B cell (primary cell): ENCODE data around the gene ZSWIM2.

Experiments used
- CTCF ChIP-seq: fragments of 200-600 bp; IDR thresholded peaks from one replicate; pipeline ENCODE4 v1.8.0; 2022; ENCODE audit warnings: antibody characterized with exemption, mild to moderate bottlenecking
- EZH2 ChIP-seq: IDR thresholded peaks from 2 replicates; pipeline ENCODE4 v1.6.1; 2012; ENCODE audit warnings: borderline replicate concordance, low read depth, mild to moderate bottlenecking, moderate library complexity, low read length; ENCODE audit not compliant: insufficient read depth, poor library complexity, severe bottlenecking

DNA sequence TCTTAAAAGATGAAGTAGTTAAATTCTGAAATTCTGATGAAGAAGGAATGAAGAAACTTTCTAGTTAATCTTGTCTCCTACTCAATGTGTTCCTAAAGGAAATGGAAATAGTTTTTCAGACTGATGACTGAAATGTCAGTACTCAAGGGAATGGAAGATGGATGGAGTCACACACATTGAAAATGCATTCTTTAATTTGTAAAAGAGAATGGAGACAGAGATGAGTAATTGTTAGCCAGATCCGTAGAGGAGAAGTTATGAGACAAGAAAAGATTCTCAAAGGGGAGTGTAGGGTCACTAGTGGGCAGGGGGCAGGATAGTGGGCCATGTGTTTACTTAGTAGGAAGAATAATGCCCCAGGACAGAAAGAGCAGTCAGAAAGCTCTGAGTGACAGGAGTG is 13.3 kb downstream of the ZSWIM2 start:
- TF ChIP-seq CTCF, result no peak
- no peak for TF ChIP-seq EZH2
